ENCODE measurements around the gene FOXRED2.

FOXRED2 gene

GRCh38 chr22:36512991-36513390, 6.2 kb upstream of the FOXRED2 start:
- DNase-seq, result no peak

- DNase-seq, result no peak
Measured at GRCh38 chr22:36512333-36512732, 5.5 kb upstream of the FOXRED2 start.

- DNase-seq, result peak; percentile 39
Measured at GRCh38 chr22:36510966-36511881, 4.4 kb upstream of the FOXRED2 start.

- DNase-seq, result no peak
Measured at GRCh38 chr22:36510384-36510783, 3.5 kb upstream of the FOXRED2 start.

GRCh38 chr22:36507518-36508010, 724 bp upstream of the FOXRED2 start:
- DNase-seq, result no peak

- no peak for DNase-seq
Measured at GRCh38 chr22:36505998-36506635, 723 bp downstream of the FOXRED2 start.

GRCh38 chr22:36497910-36498665, 8.8 kb downstream of the FOXRED2 start:
- no peak for DNase-seq

- no peak for DNase-seq
Measured at GRCh38 chr22:36493690-36494110, 13.1 kb downstream of the FOXRED2 start.

GRCh38 chr22:36492109-36492508, 14.7 kb downstream of the FOXRED2 start:
- DNase-seq, result no peak

GRCh38 chr22:36491155-36491554, 15.7 kb downstream of the FOXRED2 start:
- DNase-seq, result no peak

GRCh38 chr22:36486619-36487384, 20.0 kb downstream of the FOXRED2 start:
- DNase-seq, result peak; percentile 78

GRCh38 chr22:36481393-36482168, 25.3 kb downstream of the FOXRED2 start, which contains the start of gene TXN2:
TSS of gene TXN2 (minus strand) at chr22:36481640. CDS start at chr22:36480837, 803 bp downstream.
- peak; percentile 97 for DNase-seq

GRCh38 chr22:36480941-36481392, 25.9 kb downstream of the FOXRED2 start:
- DNase-seq, result no peak

GRCh38 chr22:36478966-36479365, 27.9 kb downstream of the FOXRED2 start:
- DNase-seq, result no peak

GRCh38 chr22:36475341-36475740, 31.5 kb downstream of the FOXRED2 start:
- no peak for DNase-seq

GRCh38 chr22:36472689-36473088, 34.2 kb downstream of the FOXRED2 start:
- DNase-seq, result no peak

GRCh38 chr22:36471341-36471821, 35.5 kb downstream of the FOXRED2 start:
- DNase-seq, result no peak

- no peak for DNase-seq
Measured at GRCh38 chr22:36470994-36471331, 35.9 kb downstream of the FOXRED2 start.

- DNase-seq, result peak; percentile 85
Measured at GRCh38 chr22:36470162-36470993, 36.5 kb downstream of the FOXRED2 start.

- no peak for DNase-seq
Measured at GRCh38 chr22:36469094-36469710, 37.6 kb downstream of the FOXRED2 start.

Measured in CD4-positive, alpha-beta T cell treated with Interleukin-6 for 4 hours (primary cell).